Measurements from ENCODE around the gene GSTM3.
A peak's percentile ranks its signal among the peaks of the same experiment; 100 is the strongest.

The GSTM3 gene

GRCh38 chr1:109765896-109766615 is 25.2 kb upstream of the GSTM3 start:
- H3K9me3 ChIP-seq: no peaks in the 10 kb centered on the region
- peaks cover 13 to 15% of the 10 kb centered on the region in 2 experiments for H3K4me1 ChIP-seq (ENCODE audit: control insufficient read depth in 1 of 2, insufficient read depth in 1 of 2, low read depth in 1 of 2, low read length in 1 of 2)
- H3K36me3 ChIP-seq: no peaks in the 10 kb centered on the region
- H3K27ac ChIP-seq: no peak overlapping the region
- TF ChIP-seq, protein P1, sequence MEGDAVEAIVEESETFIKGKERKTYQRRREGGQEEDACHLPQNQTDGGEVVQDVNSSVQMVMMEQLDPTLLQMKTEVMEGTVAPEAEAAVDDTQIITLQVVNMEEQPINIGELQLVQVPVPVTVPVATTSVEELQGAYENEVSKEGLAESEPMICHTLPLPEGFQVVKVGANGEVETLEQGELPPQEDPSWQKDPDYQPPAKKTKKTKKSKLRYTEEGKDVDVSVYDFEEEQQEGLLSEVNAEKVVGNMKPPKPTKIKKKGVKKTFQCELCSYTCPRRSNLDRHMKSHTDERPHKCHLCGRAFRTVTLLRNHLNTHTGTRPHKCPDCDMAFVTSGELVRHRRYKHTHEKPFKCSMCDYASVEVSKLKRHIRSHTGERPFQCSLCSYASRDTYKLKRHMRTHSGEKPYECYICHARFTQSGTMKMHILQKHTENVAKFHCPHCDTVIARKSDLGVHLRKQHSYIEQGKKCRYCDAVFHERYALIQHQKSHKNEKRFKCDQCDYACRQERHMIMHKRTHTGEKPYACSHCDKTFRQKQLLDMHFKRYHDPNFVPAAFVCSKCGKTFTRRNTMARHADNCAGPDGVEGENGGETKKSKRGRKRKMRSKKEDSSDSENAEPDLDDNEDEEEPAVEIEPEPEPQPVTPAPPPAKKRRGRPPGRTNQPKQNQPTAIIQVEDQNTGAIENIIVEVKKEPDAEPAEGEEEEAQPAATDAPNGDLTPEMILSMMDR (IDR thresholded peaks at IDR 0.05): no peak
- H3K4me3 ChIP-seq (ENCODE audit: low read depth in 1 of 2, low read length in 1 of 2): no peak overlapping the region
- no peaks in the 10 kb centered on the region for H3K27me3 ChIP-seq

DNA sequence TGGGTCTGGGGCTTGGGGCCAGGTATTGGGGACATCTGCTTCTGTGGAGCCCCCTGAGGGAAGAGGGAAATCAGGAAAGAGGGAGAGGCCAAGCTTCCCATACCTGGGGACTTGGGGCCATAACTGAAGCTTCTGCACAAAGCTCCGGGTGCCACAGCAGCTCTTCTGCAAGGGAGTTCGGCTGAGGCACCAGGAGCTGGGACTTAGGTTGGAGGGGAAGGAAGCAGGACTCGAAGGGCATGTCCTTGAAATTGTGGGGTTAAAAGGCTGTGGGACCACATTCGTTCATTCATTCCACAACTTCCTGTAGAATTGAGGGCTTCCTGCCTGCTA is 24.6 kb upstream of the GSTM3 start:
- Histone ChIP-seq H3K27ac (no peak overlapping the region), H3K36me3 (no peaks in the 10 kb centered on the region), H3K4me1 (ENCODE audit: control insufficient read depth in 1 of 2, insufficient read depth in 1 of 2, low read depth in 1 of 2, low read length in 1 of 2) (peaks cover 13 to 15% of the 10 kb centered on the region in 2 experiments), H3K9me3 (no peaks in the 10 kb centered on the region), H3K4me3 (ENCODE audit: low read depth in 1 of 2, low read length in 1 of 2) (no peak overlapping the region), H3K27me3 (no peaks in the 10 kb centered on the region)
- TF ChIP-seq, protein P1 (IDR thresholded peaks at IDR 0.05): no peak

DNA sequence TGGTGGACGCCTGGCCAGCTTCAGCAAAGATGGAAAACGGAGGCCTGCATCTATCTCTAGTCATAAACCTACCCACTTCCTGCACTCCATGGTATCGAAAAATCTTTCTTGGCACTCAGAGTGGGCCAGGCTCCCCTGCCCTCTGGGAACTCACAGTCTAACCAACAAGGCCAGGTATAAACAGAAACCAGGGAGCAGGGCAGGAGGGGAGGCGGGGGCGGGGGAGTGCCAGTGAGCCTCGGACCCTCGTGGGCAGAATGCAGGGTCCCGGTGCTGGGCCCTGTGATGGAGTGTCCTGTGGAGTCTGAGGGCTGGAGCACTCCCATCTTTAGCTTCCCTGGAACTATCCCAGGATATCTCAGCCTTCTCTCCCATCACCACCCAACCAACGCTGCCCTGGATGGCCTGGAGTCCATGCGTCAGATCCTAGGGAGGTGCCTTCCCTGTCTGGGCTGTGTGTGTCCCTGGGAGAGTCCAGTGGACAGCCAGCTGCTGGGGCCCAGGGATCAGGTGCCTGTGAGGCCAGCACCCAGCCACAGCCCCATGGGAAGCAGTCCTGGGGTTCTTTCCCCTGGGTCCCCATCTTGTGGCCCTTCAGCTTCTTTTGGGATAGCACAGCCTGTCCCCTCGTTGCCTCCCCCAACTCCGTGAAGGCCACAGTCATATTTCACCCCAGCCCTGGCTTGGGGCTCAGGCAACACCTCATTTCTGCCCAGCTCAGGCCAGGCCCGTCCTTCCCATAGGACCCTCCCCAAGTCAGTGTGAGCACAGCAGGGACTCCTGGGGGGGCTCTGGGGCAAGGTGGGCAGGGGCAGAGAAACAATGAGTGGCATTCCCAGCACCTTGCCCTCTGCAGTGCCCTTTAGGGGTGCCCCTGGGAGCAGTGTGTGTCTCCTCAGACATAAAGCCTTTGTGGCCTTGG is 24.0 kb upstream of the GSTM3 start:
- no peak overlapping the region for H3K4me3 ChIP-seq (ENCODE audit: low read depth in 1 of 2, low read length in 1 of 2)
- H3K4me1 ChIP-seq (ENCODE audit: control insufficient read depth in 1 of 2, insufficient read depth in 1 of 2, low read depth in 1 of 2, low read length in 1 of 2): peaks cover 13 to 15% of the 10 kb centered on the region in 2 experiments
- no peaks in the 10 kb centered on the region for H3K27me3 ChIP-seq
- no peaks in the 10 kb centered on the region for H3K9me3 ChIP-seq
- TF ChIP-seq, protein P1 (IDR thresholded peaks at IDR 0.05): no peak
- H3K36me3 ChIP-seq: no peaks in the 10 kb centered on the region
- no peak overlapping the region for H3K27ac ChIP-seq

DNA sequence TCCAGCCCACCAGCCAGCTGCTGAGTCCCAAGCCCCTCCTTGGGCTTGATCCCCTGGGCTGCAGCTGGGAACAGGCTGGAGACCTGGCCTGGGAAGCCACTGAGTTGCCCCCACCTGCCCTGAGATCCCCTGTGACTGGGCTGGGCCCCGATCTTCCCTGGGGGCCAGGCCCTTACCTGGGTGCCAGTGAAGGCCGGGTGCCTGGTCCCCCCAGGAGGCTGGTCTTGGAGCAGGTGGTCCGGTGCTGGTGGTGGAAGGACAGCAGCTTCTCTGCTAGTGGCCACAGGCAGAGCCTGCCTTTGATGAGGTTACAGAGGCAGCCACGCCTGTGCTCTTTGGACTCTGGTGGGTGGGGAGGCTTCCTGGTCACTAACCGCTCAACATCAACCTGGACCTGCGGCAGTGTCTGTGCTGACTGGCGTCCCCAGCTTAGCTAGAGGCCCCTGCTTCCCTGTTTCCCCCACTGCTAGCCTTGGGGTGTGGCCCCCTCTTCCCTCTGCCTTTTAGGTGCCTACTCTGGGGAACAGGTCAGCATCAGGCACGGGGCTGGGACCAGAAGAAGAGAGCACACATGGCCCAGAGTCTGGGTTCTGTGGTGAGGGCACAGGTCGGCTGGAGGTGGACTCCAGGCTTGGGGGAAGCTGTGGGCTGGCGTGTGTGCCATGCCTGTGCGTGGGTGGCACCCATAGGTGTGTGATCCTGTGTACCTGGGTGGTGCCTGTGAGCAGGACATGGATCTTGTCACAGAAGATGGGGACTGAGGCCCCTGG is 23.0 kb upstream of the GSTM3 start, which contains the start of gene EPS8L3:
EPS8L3 (minus strand) TSS at position 278 of the 770 bp plus-strand sequence. CDS start 2,174 bp downstream, outside the sequence.
- peak within 1 kb of the TSS; percentile 46 for H3K27ac ChIP-seq
- no peaks in the 10 kb centered on the region for H3K9me3 ChIP-seq
- H3K27me3 ChIP-seq: no peaks in the 10 kb centered on the region
- peaks cover 13 to 15% of the 10 kb centered on the region in 2 experiments for H3K4me1 ChIP-seq (ENCODE audit: control insufficient read depth in 1 of 2, insufficient read depth in 1 of 2, low read depth in 1 of 2, low read length in 1 of 2)
- TF ChIP-seq, protein P1 (IDR thresholded peaks at IDR 0.05): no peak
- peak within 1 kb of the TSS in 1 of 2 experiments; percentile 14 for H3K4me3 ChIP-seq (ENCODE audit: low read depth in 1 of 2, low read length in 1 of 2)
- H3K36me3 ChIP-seq: no peaks in the 10 kb centered on the region

Measured in neutrophil (primary cell).